Cardiac muscle cell (in vitro differentiated cells and primary cell): ENCODE measurements around the gene MPZL2. TPM values are rescaled to one million over a fixed set of nuclear protein-coding genes. Genes with fewer than 3 reads are reported as not detected.

Source experiments
- DNase-seq, 2 donors: peaks; one replicate each; pipeline versions ENCODE4 v3.0.0 to v3.0.0-alpha.2; 2010 to 2017; ENCODE audit warnings: low read depth in 1 of 2, low spot score in 1 of 2
- H3K27ac ChIP-seq: fragments of 200-600 bp; sonication (generic); 2 replicates; pipeline ENCODE4 v1.5.1; 2016
- H3K27me3 ChIP-seq: fragments of 200-600 bp; sonication (generic); 2 replicates; pipeline ENCODE4 v1.6.0; 2016; ENCODE audit warnings: control low read depth
- H3K36me3 ChIP-seq: fragments of 200-600 bp; sonication (generic); 2 replicates; pipeline ENCODE4 v1.5.1; 2016; ENCODE audit warnings: control low read depth
- H3K4me1 ChIP-seq: fragments of 200-600 bp; sonication (generic); 2 replicates; pipeline ENCODE4 v1.8.1; 2017; ENCODE audit warnings: low read depth, mild to moderate bottlenecking, mixed run types
- H3K4me3 ChIP-seq: fragments of 200-600 bp; sonication (generic); 2 replicates; pipeline ENCODE4 v1.5.1; 2016; ENCODE audit warnings: mild to moderate bottlenecking
- H3K9me3 ChIP-seq: fragments of 200-600 bp; sonication (generic); 2 replicates; pipeline ENCODE4 v1.5.1; 2017; ENCODE audit warnings: low read depth, mild to moderate bottlenecking, control low read depth
- polyA plus RNA-seq: library from polyadenylated mRNA; unstranded; fragments of >200 nt; fragmentation: Nextera tagmentation; extraction: Ambion mirVana; gene quantifications from 2 replicates; pipeline ENCODE4 v1.2.1, GENCODE V29; 2016
- total RNA-seq: library from RNA; depleted of rRNA; stranded (reverse); fragments of >200 nt; gene quantifications from 2 replicates; pipeline ENCODE4 v1.2.3, GENCODE V29; 2016
- TF ChIP-seq, protein P1 (sequence below): IDR thresholded peaks from 2 replicates; pipeline ENCODE4 v1.5.1; 2012; ENCODE audit warnings: low read depth, mild to moderate bottlenecking, low read length

MPZL2 gene
- total and polyA plus RNA-seq, 2 experiments from 2014 or later: 0.13 TPM; not detected in 1

GRCh38 chr11:118264569-118265465 is 720 bp upstream of the MPZL2 start:
- DNase-seq: no peak
- TF ChIP-seq, protein P1, sequence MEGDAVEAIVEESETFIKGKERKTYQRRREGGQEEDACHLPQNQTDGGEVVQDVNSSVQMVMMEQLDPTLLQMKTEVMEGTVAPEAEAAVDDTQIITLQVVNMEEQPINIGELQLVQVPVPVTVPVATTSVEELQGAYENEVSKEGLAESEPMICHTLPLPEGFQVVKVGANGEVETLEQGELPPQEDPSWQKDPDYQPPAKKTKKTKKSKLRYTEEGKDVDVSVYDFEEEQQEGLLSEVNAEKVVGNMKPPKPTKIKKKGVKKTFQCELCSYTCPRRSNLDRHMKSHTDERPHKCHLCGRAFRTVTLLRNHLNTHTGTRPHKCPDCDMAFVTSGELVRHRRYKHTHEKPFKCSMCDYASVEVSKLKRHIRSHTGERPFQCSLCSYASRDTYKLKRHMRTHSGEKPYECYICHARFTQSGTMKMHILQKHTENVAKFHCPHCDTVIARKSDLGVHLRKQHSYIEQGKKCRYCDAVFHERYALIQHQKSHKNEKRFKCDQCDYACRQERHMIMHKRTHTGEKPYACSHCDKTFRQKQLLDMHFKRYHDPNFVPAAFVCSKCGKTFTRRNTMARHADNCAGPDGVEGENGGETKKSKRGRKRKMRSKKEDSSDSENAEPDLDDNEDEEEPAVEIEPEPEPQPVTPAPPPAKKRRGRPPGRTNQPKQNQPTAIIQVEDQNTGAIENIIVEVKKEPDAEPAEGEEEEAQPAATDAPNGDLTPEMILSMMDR: no peak
- Histone ChIP-seq H3K4me3 (no peak overlapping the region), H3K27ac (no peak overlapping the region), H3K9me3 (no peaks in the 10 kb centered on the region), H3K27me3 (peaks cover 99% of the 10 kb centered on the region), H3K36me3 (no peaks in the 10 kb centered on the region), H3K4me1 (no peaks in the 10 kb centered on the region)

- TF ChIP-seq, protein P1: no peak
- DNase-seq: no peak
- Histone ChIP-seq H3K9me3 (no peaks in the 10 kb centered on the region), H3K4me1 (no peaks in the 10 kb centered on the region), H3K27me3 (peaks cover 85% of the 10 kb centered on the region), H3K27ac (no peak overlapping the region), H3K36me3 (no peaks in the 10 kb centered on the region), H3K4me3 (no peak overlapping the region)
Observed at GRCh38 chr11:118263112-118263511, 985 bp downstream of the MPZL2 start.

GRCh38 chr11:118260353-118260752 is 3.7 kb downstream of the MPZL2 start:
- Histone ChIP-seq H3K27me3 (peaks cover 82% of the 10 kb centered on the region), H3K4me1 (no peaks in the 10 kb centered on the region), H3K36me3 (no peaks in the 10 kb centered on the region), H3K9me3 (no peaks in the 10 kb centered on the region), H3K4me3 (no peak overlapping the region), H3K27ac (no peak overlapping the region)
- no peak for DNase-seq
- TF ChIP-seq, protein P1: no peak

DNA sequence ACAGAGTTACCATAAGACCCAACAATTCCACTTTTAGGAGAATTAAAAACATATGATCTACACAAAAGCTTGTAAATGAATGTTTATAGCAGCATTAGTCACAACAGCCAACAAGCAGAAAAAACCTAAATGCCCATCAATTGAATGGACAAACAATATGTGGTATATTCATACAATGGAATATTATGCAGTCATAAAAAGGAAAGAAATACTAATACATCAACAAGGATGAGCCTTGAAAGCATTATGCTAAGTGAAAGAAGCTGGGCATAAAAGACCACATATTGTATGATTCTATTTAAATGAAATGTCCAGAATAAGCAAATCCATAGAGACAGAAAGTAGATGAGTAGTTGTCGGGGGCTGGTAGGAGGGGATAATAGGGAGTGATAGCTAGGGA is 5.0 kb downstream of the MPZL2 start:
- no peaks in the 10 kb centered on the region for H3K4me1 ChIP-seq
- no peaks in the 10 kb centered on the region for H3K9me3 ChIP-seq
- no peak for DNase-seq
- H3K27ac ChIP-seq: no peak overlapping the region
- no peak overlapping the region for H3K4me3 ChIP-seq
- TF ChIP-seq, protein P1: no peak
- H3K36me3 ChIP-seq: no peaks in the 10 kb centered on the region
- peaks cover 82% of the 10 kb centered on the region for H3K27me3 ChIP-seq

DNA sequence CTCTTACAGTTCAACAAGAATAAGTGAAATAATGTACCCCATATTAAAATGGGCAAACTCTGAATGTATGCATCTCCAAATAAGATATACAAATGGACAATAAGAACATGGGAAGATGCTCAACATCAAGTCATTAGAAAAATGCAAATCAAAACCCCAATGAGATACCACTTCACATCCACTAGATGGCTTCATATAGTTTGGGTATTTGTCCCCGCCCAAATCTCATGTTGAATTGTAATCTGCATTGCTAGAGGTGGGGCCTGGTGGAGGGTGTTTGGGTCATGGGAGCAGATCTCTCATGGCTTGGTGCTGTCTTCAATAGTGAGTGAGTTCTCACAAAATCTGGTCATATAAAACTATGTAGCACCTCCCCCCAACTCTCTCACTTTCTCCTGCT is 5.7 kb downstream of the MPZL2 start:
- H3K36me3 ChIP-seq: no peaks in the 10 kb centered on the region

More for the DNA sequence above, 5.7 kb downstream of the MPZL2 start:
- TF ChIP-seq, protein P1: peak; percentile 13
- Histone ChIP-seq H3K4me3 (no peak overlapping the region), H3K27me3 (peaks cover 82% of the 10 kb centered on the region), H3K27ac (no peak overlapping the region), H3K4me1 (no peaks in the 10 kb centered on the region), H3K9me3 (no peaks in the 10 kb centered on the region)
- DNase-seq: no peak
